Loucy (cell line): ENCODE measurements around the gene BIN1.

Experiments used
- H2AFZ ChIP-seq: fragments of 200-600 bp; sonication (generic); 2 replicates; pipeline ENCODE4 v1.6.0; 2016; ENCODE audit warnings: antibody characterized with exemption, mild to moderate bottlenecking, low read length, moderate library complexity
- H3F3A ChIP-seq: fragments of 200-600 bp; 2 replicates; pipeline ENCODE4 v1.6.0; 2016; ENCODE audit warnings: antibody characterized with exemption, low read depth, mild to moderate bottlenecking
- H3K27me3 ChIP-seq: fragments of 200-600 bp; sonication (generic); 2 replicates; pipeline ENCODE4 v1.6.1; 2014; ENCODE audit warnings: low read length, mild to moderate bottlenecking; ENCODE audit not compliant: insufficient read depth, poor library complexity, severe bottlenecking
- H3K36me3 ChIP-seq: fragments of 200-600 bp; sonication (generic); 2 replicates; pipeline ENCODE4 v1.6.1; 2016; ENCODE audit warnings: low read length; ENCODE audit not compliant: insufficient read depth
- H3K4me1 ChIP-seq: fragments of 200-600 bp; sonication (generic); 2 replicates; pipeline ENCODE4 v1.5.1; 2014; ENCODE audit warnings: low read length, mild to moderate bottlenecking; ENCODE audit not compliant: insufficient read depth, poor library complexity, severe bottlenecking
- H3K4me2 ChIP-seq: fragments of 200-600 bp; sonication (generic); 2 replicates; pipeline ENCODE4 v1.6.0; 2014; ENCODE audit warnings: antibody characterized with exemption, low read length, low read depth, mild to moderate bottlenecking; ENCODE audit not compliant: poor library complexity, severe bottlenecking
- H3K4me3 ChIP-seq: fragments of 200-600 bp; sonication (generic); 2 replicates; pipeline ENCODE4 v1.5.1; 2014; ENCODE audit warnings: low read length, mild to moderate bottlenecking, mixed read lengths; ENCODE audit not compliant: poor library complexity, severe bottlenecking
- H3K79me2 ChIP-seq: fragments of 200-600 bp; sonication (generic); 2 replicates; pipeline ENCODE4 v1.6.1; 2014; ENCODE audit warnings: low read length; ENCODE audit not compliant: insufficient read depth
- H3K9ac ChIP-seq: fragments of 200-600 bp; sonication (generic); 2 replicates; pipeline ENCODE4 v1.6.0; 2014; ENCODE audit warnings: mild to moderate bottlenecking, low read depth, low read length, moderate library complexity; ENCODE audit not compliant: poor library complexity, severe bottlenecking
- H3K9me2 ChIP-seq: fragments of 200-600 bp; sonication (generic); replicated peaks from 2 replicates; pipeline ENCODE4 v1.6.1; 2016; ENCODE audit warnings: low read depth, low read length, mixed read lengths
- H3K9me3 ChIP-seq: fragments of 200-600 bp; sonication (generic); 2 replicates; pipeline ENCODE4 v1.6.1; 2014; ENCODE audit warnings: mild to moderate bottlenecking, antibody characterized with exemption, low read length, low read depth; ENCODE audit not compliant: insufficient read depth
- H4K20me1 ChIP-seq: fragments of 200-600 bp; sonication (generic); 2 replicates; pipeline ENCODE4 v1.6.0; 2014; ENCODE audit warnings: antibody characterized with exemption, low read length, mild to moderate bottlenecking; ENCODE audit not compliant: insufficient read depth, poor library complexity, severe bottlenecking
- EZH2phosphoT487 ChIP-seq: fragments of 200-600 bp; IDR thresholded peaks from 2 replicates; pipeline ENCODE4 v1.6.1; 2018; ENCODE audit warnings: antibody characterized with exemption, mild to moderate bottlenecking, moderate library complexity, borderline replicate concordance
- TF ChIP-seq, protein P1 (sequence below): fragments of 200-600 bp; sonication (generic); conservative IDR thresholded peaks from 2 replicates; pipeline ENCODE4 v1.5.1; 2014; ENCODE audit warnings: mild to moderate bottlenecking, antibody characterized with exemption, low read length

BIN1 gene

DNA sequence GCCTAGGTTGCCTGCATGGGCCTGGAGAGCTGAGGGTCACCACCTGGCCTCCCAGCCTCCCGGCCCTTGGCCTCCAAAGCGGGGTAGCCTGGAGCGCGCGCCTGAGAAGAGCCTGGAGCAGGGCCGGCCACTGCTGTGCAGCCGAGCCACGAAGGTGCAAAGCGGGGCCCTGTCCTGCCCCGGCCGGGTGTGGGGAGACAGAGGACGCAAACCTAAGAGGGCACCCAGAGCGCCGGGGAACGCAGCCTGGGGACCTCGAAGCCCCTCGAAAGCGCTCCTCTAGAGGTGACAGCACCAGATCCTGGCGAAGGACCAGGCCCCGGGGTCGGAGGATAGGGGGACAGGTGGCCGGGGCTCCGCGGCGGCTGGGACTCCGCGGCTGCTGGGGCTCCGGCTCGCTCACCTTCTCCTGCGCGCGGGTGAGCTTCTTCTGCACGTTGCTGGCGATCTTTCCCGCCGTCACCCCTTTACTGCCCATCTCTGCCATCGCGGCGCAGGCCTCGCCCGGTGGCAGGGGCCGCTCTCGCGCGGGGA, 430 bp downstream of the BIN1 start:
- Histone ChIP-seq H3K4me2 (peak overlapping the region; percentile 83), H3K4me3 (peak overlapping the region; percentile 83), H3K9ac (peak overlapping the region; percentile 58), H4K20me1 (no peaks in the 10 kb centered on the region), H3K27me3 (peaks cover 13% of the 10 kb centered on the region), H3K9me3 (no peaks in the 10 kb centered on the region), H3F3A (no peaks in the 10 kb centered on the region), H3K36me3 (no peaks in the 10 kb centered on the region), H3K79me2 (no peaks in the 10 kb centered on the region), H2AFZ (peak overlapping the region; percentile 99; the same call in 1 of the 2 replicates), H3K4me1 (no peaks in the 10 kb centered on the region), H3K9me2 (no peaks in the 10 kb centered on the region)
- no peak for TF ChIP-seq EZH2phosphoT487
- TF ChIP-seq, protein P1, sequence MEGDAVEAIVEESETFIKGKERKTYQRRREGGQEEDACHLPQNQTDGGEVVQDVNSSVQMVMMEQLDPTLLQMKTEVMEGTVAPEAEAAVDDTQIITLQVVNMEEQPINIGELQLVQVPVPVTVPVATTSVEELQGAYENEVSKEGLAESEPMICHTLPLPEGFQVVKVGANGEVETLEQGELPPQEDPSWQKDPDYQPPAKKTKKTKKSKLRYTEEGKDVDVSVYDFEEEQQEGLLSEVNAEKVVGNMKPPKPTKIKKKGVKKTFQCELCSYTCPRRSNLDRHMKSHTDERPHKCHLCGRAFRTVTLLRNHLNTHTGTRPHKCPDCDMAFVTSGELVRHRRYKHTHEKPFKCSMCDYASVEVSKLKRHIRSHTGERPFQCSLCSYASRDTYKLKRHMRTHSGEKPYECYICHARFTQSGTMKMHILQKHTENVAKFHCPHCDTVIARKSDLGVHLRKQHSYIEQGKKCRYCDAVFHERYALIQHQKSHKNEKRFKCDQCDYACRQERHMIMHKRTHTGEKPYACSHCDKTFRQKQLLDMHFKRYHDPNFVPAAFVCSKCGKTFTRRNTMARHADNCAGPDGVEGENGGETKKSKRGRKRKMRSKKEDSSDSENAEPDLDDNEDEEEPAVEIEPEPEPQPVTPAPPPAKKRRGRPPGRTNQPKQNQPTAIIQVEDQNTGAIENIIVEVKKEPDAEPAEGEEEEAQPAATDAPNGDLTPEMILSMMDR, result no peak

DNA sequence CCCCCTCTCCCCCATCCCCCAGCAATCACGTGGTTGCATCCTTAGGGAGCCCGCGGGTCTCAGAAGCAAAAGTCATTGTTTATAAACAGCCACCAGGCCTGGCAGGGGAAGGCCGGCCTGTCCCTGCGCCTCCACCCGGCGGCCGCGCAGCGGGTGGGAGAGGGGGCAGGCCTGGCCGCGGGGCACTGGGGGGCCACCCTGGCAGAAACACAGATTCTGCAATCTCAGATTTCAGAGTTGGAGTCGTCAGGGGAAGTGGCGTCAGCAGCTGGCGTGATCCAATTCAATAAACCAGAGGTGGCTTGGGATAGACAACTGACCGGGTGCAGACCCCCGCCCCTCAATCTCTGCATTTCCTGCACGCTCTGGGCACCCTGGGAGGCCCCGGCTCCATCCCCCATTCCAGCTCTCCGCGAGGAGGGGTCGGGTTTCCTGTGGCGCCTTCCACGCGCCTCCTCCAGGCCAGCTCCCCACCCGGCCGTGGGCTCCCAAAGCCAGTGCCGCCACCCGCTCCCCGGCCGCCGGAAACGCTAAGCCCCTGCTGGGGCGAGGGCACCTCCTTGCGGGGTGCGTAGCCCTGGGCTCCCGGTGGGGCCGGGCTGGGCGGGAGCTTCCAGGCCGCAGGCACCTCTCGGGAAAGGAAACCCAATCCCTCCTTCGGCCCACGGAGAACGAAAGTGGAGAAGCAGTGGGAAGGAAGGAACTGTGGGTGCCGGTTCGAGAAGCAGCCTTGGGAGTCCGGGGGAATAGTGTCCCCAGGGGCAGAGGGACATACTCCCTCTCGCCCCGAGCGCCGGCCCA, 1.1 kb downstream of the BIN1 start:
- Histone ChIP-seq H3K9me2 (no peaks in the 10 kb centered on the region), H3K4me1 (no peaks in the 10 kb centered on the region), H3K9me3 (no peaks in the 10 kb centered on the region), H3K27me3 (peaks cover 13% of the 10 kb centered on the region), H3K36me3 (no peaks in the 10 kb centered on the region), H3K4me3 (no peak overlapping the region), H3K79me2 (no peaks in the 10 kb centered on the region), H3K4me2 (no peak overlapping the region), H3F3A (no peaks in the 10 kb centered on the region), H3K9ac (no peak overlapping the region), H2AFZ (no peak overlapping the region), H4K20me1 (no peaks in the 10 kb centered on the region)
- TF ChIP-seq, protein P1, result no peak
- no peak for TF ChIP-seq EZH2phosphoT487

DNA sequence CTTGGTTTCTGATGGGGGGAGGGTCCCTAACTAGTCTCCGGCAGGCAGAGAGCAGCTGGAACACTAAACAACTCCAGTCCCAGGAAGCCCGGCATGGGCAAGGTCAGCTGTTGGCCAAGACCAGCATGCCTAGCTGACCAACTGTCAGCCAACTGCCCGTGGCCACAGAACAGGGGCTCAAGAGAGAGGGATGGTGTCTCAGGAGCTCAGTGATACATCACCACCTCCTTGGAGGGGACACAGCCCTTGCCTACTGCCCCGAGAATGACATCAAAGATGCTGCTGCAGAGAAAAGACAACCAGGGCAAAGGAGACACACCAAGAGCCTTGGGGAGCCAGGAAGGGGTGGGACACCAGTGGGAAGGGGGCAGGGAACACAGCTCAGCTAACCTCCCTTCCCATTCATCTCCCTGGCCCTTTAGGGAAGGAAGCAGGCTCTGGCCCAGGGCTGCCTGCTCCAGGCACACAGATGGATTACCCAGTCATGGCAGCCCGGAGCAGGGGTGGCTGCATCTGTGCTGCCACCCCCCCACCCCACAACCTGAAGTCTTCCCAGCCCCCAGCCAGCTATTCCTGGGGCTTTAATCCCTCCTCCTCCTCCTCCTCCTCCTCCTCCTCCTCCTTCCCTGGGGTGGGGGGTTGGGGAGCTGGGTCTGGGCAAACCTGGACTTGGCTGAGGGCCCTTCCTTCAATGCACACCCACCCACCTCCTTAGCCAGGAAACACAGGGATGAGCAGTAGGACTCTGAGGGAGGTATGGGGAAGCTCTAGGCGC, 1.9 kb downstream of the BIN1 start:
- no peak for TF ChIP-seq EZH2phosphoT487
- TF ChIP-seq, protein P1, result no peak
- no peak overlapping the region for H3K9ac ChIP-seq
- peaks cover 13% of the 10 kb centered on the region for H3K27me3 ChIP-seq
- no peak overlapping the region for H3K4me2 ChIP-seq
- no peaks in the 10 kb centered on the region for H4K20me1 ChIP-seq
- H3K4me3 ChIP-seq, result no peak overlapping the region
- H3K9me3 ChIP-seq, result no peaks in the 10 kb centered on the region
- H3K36me3 ChIP-seq, result no peaks in the 10 kb centered on the region
- H3K4me1 ChIP-seq, result no peaks in the 10 kb centered on the region
- H2AFZ ChIP-seq, result no peak overlapping the region
- H3F3A ChIP-seq, result no peaks in the 10 kb centered on the region
- no peaks in the 10 kb centered on the region for H3K79me2 ChIP-seq
- no peaks in the 10 kb centered on the region for H3K9me2 ChIP-seq
